IMR-90 (cell line): ENCODE results near the gene ART4. TPM values are rescaled to one million over a fixed set of nuclear protein-coding genes. Genes with fewer than 3 reads are reported as not detected.

Experiments used
- ATAC-seq: fragments of 200-7000 bp; cut with Tn5 transposase; 2 replicates; pipeline ENCODE4 v1.9.1; 2020; ENCODE audit warnings: low read depth, mild to moderate bottlenecking, moderate library complexity
- BruUV-seq: library from RNA; stranded (reverse); fragments of 400-500 nt; replicated peaks from 2 replicates; lab custom pipeline; 2021; lab: Mats Ljungman, UMichigan
- CTCF ChIA-PET: fragments of 300-600 bp; formaldehyde crosslinking; extraction: SDS; loops from one replicate; lab custom pipeline; 2021; ENCODE audit warnings: antibody characterized with exemption; lab: Yijun Ruan, JAX
- POLR2A ChIA-PET: fragments of 300-600 bp; sonication (Branson Sonifier 250); formaldehyde crosslinking; loops from one replicate; lab custom pipeline; 2022; ENCODE audit warnings: antibody characterized with exemption; ENCODE audit not compliant: unreplicated experiment; lab: Charles Lee
- DNase-seq: peaks from one replicate; pipeline ENCODE4 v3.0.0; 2013
- H2AFZ ChIP-seq: replicated peaks from 2 replicates; pipeline ENCODE3; 2013; ENCODE audit warnings: low read length, mild to moderate bottlenecking; ENCODE audit not compliant: poor library complexity
- H2AK5ac ChIP-seq: 2 replicates; pipeline ENCODE4 v1.6.1; 2013; ENCODE audit warnings: low read depth, low read length, inconsistent platforms
- H2AK9ac ChIP-seq: replicated peaks from 2 replicates; pipeline ENCODE3; 2013; ENCODE audit warnings: mild to moderate bottlenecking, low read depth, low read length, moderate library complexity; ENCODE audit not compliant: poor library complexity
- H2BK120ac ChIP-seq: 2 replicates; pipeline ENCODE4 v1.6.1; 2013; ENCODE audit warnings: low read depth, low read length, inconsistent platforms
- H2BK15ac ChIP-seq: 3 replicates; pipeline ENCODE4 v1.6.1; 2013; ENCODE audit warnings: low read depth, low read length, inconsistent platforms
- H2BK20ac ChIP-seq: 2 replicates; pipeline ENCODE4 v1.6.1; 2013; ENCODE audit warnings: low read depth, mild to moderate bottlenecking, inconsistent platforms, low read length, moderate library complexity
- H2BK5ac ChIP-seq: 2 replicates; pipeline ENCODE4 v1.6.1; 2013; ENCODE audit warnings: mild to moderate bottlenecking, low read depth, low read length, inconsistent platforms; ENCODE audit not compliant: poor library complexity, severe bottlenecking
- H3K14ac ChIP-seq: replicated peaks from 2 replicates; pipeline ENCODE4 v1.6.1; 2013; ENCODE audit warnings: low read depth, low read length, inconsistent platforms
- H3K18ac ChIP-seq: 2 replicates; pipeline ENCODE4 v1.6.1; 2013; ENCODE audit warnings: low read depth, low read length, control low read depth
- H3K23ac ChIP-seq: 2 replicates; pipeline ENCODE4 v1.6.1; 2013; ENCODE audit warnings: low read depth, low read length, inconsistent platforms
- H3K27ac ChIP-seq: 2 replicates; pipeline ENCODE4 v1.5.1; 2013; ENCODE audit warnings: mild to moderate bottlenecking, control low read depth, low read length; ENCODE audit not compliant: insufficient read depth
- H3K27me3 ChIP-seq: 2 replicates; pipeline ENCODE4 v1.6.1; 2013; ENCODE audit warnings: low read length; ENCODE audit not compliant: control insufficient read depth, insufficient read depth
- H3K36me3 ChIP-seq: 2 replicates; pipeline ENCODE4 v1.6.1; 2013; ENCODE audit warnings: low read length, mixed read lengths; ENCODE audit not compliant: control insufficient read depth, insufficient read depth
- H3K4ac ChIP-seq: 2 replicates; pipeline ENCODE4 v1.6.1; 2013; ENCODE audit warnings: low read depth, low read length, inconsistent platforms
- H3K4me1 ChIP-seq: 2 replicates; pipeline ENCODE4 v1.6.1; 2013; ENCODE audit warnings: low read length, mixed read lengths; ENCODE audit not compliant: control insufficient read depth, insufficient read depth
- H3K4me2 ChIP-seq: 2 replicates; pipeline ENCODE4 v1.6.1; 2013; ENCODE audit warnings: low read depth, mild to moderate bottlenecking, control low read depth, low read length, moderate library complexity
- H3K4me3 ChIP-seq: 2 replicates; pipeline ENCODE4 v1.5.1; 2013; ENCODE audit warnings: low read depth, mild to moderate bottlenecking, control low read depth, low read length, moderate library complexity; ENCODE audit not compliant: insufficient read depth
- H3K56ac ChIP-seq: 2 replicates; pipeline ENCODE4 v1.6.1; 2013; ENCODE audit warnings: low read length, inconsistent platforms; ENCODE audit not compliant: insufficient read depth; ENCODE audit errors: extremely low read depth
- H3K79me1 ChIP-seq, 2 experiments: 2 replicates each; pipeline ENCODE4 v1.6.1; 2013; ENCODE audit warnings: low read length in 2 of 2, inconsistent platforms in 1 of 2, low read depth in 1 of 2
- H3K9ac ChIP-seq: 2 replicates; pipeline ENCODE4 v1.6.1; 2013; ENCODE audit warnings: low read depth, low read length, control low read depth
- H3K9me1 ChIP-seq: 2 replicates; pipeline ENCODE4 v1.6.1; 2013; ENCODE audit warnings: low read length, inconsistent platforms; ENCODE audit not compliant: insufficient read depth
- H3K9me3 ChIP-seq: 2 replicates; pipeline ENCODE4 v1.6.1; 2013; ENCODE audit warnings: low read length; ENCODE audit not compliant: control insufficient read depth, insufficient read depth
- H4K20me1 ChIP-seq: 2 replicates; pipeline ENCODE4 v1.6.1; 2013; ENCODE audit warnings: low read length, inconsistent platforms; ENCODE audit not compliant: insufficient read depth
- H4K5ac ChIP-seq: 2 replicates; pipeline ENCODE4 v1.6.1; 2013; ENCODE audit warnings: mild to moderate bottlenecking, low read depth, low read length, control low read depth
- H4K8ac ChIP-seq, 2 experiments: 2 replicates each; pipeline ENCODE4 v1.6.1; 2013; ENCODE audit warnings: low read depth in 2 of 2, low read length in 2 of 2, control low read depth in 1 of 2, inconsistent platforms in 1 of 2
- H4K91ac ChIP-seq: 2 replicates; pipeline ENCODE4 v1.6.1; 2013; ENCODE audit warnings: low read depth, low read length, inconsistent platforms; ENCODE audit not compliant: insufficient read depth
- BHLHE40 ChIP-seq: fragments of 150-350 bp; IDR thresholded peaks from 2 replicates; pipeline ENCODE4 v1.6.1; 2016; ENCODE audit warnings: mild to moderate bottlenecking, low read depth, low read length
- CHD1 ChIP-seq: IDR thresholded peaks from 2 replicates; pipeline ENCODE4 v1.6.1; 2012; ENCODE audit warnings: low read depth, low read length, improper control_type of control experiment
- CTCF ChIP-seq: conservative IDR thresholded peaks from 2 replicates; pipeline ENCODE4 v1.5.1; 2012; ENCODE audit warnings: mild to moderate bottlenecking, low read depth, low read length, improper control_type of control experiment
- ELK1 ChIP-seq: fragments of 150-350 bp; IDR thresholded peaks from 2 replicates; pipeline ENCODE4 v1.6.1; 2016; ENCODE audit warnings: low read depth, mild to moderate bottlenecking, low read length, moderate library complexity, borderline replicate concordance
- FOS ChIP-seq: fragments of 150-350 bp; IDR thresholded peaks from 2 replicates; pipeline ENCODE4 v1.6.1; 2016; ENCODE audit warnings: low read depth, low read length
- MAFK ChIP-seq: IDR thresholded peaks from 2 replicates; pipeline ENCODE4 v1.6.1; 2012; ENCODE audit warnings: low read depth, low read length, improper control_type of control experiment
- MAZ ChIP-seq: IDR thresholded peaks from 2 replicates; pipeline ENCODE4 v1.6.1; 2012; ENCODE audit warnings: low read depth, mild to moderate bottlenecking, low read length, improper control_type of control experiment, moderate library complexity, borderline replicate concordance
- NFE2L2 ChIP-seq: fragments of 150-350 bp; IDR thresholded peaks from 2 replicates; pipeline ENCODE4 v1.6.1; 2016; ENCODE audit warnings: low read depth, mild to moderate bottlenecking, low read length
- POLR2A ChIP-seq: IDR thresholded peaks from 2 replicates; pipeline ENCODE4 v1.6.1; 2012; ENCODE audit warnings: mild to moderate bottlenecking, low read depth, low read length
- RAD21 ChIP-seq: IDR thresholded peaks from 2 replicates; pipeline ENCODE4 v1.6.1; 2012; ENCODE audit warnings: low read length, improper control_type of control experiment
- RCOR1 ChIP-seq: IDR thresholded peaks from 2 replicates; pipeline ENCODE4 v1.6.1; 2012; ENCODE audit warnings: mild to moderate bottlenecking, low read length, improper control_type of control experiment; ENCODE audit not compliant: insufficient replicate concordance
- RFX5 ChIP-seq: IDR thresholded peaks from 2 replicates; pipeline ENCODE4 v1.8.0; 2012; ENCODE audit warnings: low read depth, mild to moderate bottlenecking, low read length, moderate library complexity
- USF2 ChIP-seq: fragments of 150-350 bp; IDR thresholded peaks from 2 replicates; pipeline ENCODE4 v1.6.1; 2017; ENCODE audit warnings: mild to moderate bottlenecking, antibody characterized with exemption, low read length, low read depth
- WGBS, 2 experiments: methylation state at CpG; one replicate each; pipeline versions ENCODE4 v1.1.5 to v1.1.7; 2013; ENCODE audit warnings: missing lambda C conversion rate in 2 of 2; ENCODE audit not compliant: insufficient read length in 1 of 2; ENCODE audit errors: extremely low coverage in 2 of 2; 5-methylcytosine and 5-hydroxymethylcytosine counted together
- dilution Hi-C: fragments of 300-500 bp; cut with HindIII; formaldehyde crosslinking; loops from one replicate; pipeline ENCODE4 v1.14.3; 2018; ENCODE audit warnings: low sequenced_read_pairs; ENCODE audit not compliant: unreplicated experiment
- in situ Hi-C: fragments of 300-500 bp; cut with MboI; formaldehyde crosslinking; loops from 3 replicates; pipeline ENCODE4 v1.14.3; 2019; ENCODE audit warnings: low sequenced_read_pairs, inconsistent platforms, mixed read lengths
- intact Hi-C: fragments of 100-400 bp; cut with micrococcal nuclease; formaldehyde crosslinking; loops from 2 replicates; pipeline ENCODE4 v1.10.0; 2022
- polyA plus RNA-seq, 3 experiments: library from polyadenylated mRNA; depleted of rRNA; stranded (reverse); fragments of >200 nt; gene quantifications; 2 replicates each; pipeline ENCODE4 v1.2.3, GENCODE V29; 2012; ENCODE audit warnings: low replicate concordance in 1 of 3
- total RNA-seq: library from RNA; depleted of rRNA; stranded (reverse); fragments of >200 nt; gene quantifications from 2 replicates; pipeline ENCODE4 v1.2.3, GENCODE V29; 2012

The ART4 gene
- total and polyA plus RNA-seq, 2 of the 4 experiments (the other 2 are of a cell fraction) = not detected

- 1% methylated on average over 14 of the region's 50 CpGs; no CpG with 5 or more reads in 1 of the 2 experiments for WGBS, 2 experiments
- Histone ChIP-seq H2BK5ac (peak within 1 kb of the TSS; percentile 78), H3K14ac (peak within 1 kb of the TSS; percentile 90), H3K79me1 (peaks cover 4 to 10% of the 10 kb centered on the region in 2 experiments; a peak in 3 of 4 replicates), H3K27ac (peak within 1 kb of the TSS; percentile 82), H2BK15ac (no peak within 1 kb of the TSS), H4K8ac (peak within 1 kb of the TSS; percentile 69 to 95), H4K20me1 (no peaks in the 10 kb centered on the region), H2BK20ac (peak within 1 kb of the TSS; percentile 22; the same call in 1 of the 2 replicates), H3K4me3 (peak within 1 kb of the TSS; percentile 92), H3K4ac (peak within 1 kb of the TSS; percentile 56), H3K56ac (peak within 1 kb of the TSS; percentile 97), H2BK120ac (peak within 1 kb of the TSS; percentile 44), H3K9me1 (no peaks in the 10 kb centered on the region), H3K18ac (peak within 1 kb of the TSS; percentile 44), H2AK5ac (0 out of 2 replicates have a peak within 1 kb of the TSS, but pooled peaks have one; percentile 13), H4K5ac (peak within 1 kb of the TSS; percentile 42), H3K4me1 (no peaks in the 10 kb centered on the region), H4K91ac (peak within 1 kb of the TSS; percentile 56), H3K23ac (peak within 1 kb of the TSS; percentile 89), H3K27me3 (no peaks in the 10 kb centered on the region), H2AK9ac (peak within 1 kb of the TSS; percentile 31), H3K9me3 (no peaks in the 10 kb centered on the region), H3K4me2 (peak within 1 kb of the TSS; percentile 95), H3K36me3 (peaks cover 5% of the 10 kb centered on the region), H2AFZ (peak within 1 kb of the TSS; percentile 89), H3K9ac (peak within 1 kb of the TSS; percentile 87)
- in situ Hi-C loops = no loop called here
- POLR2A ChIA-PET = interaction anchor here (0.6 kb wide), 1 partner anchor 43 kb away, joined by 4 read pairs; no protein-coding TSS in a partner anchor
- dilution Hi-C loops = no loop called here
- BruUV-seq = TSS peak; percentile 71
- CTCF ChIA-PET = interaction anchor here (1.1 kb wide), 1 partner anchor 41 kb away, joined by 3 read pairs; no protein-coding TSS in a partner anchor
- DNase-seq (peak; percentile 99), ATAC-seq (peak; percentile 99)
- intact Hi-C loops = loop anchor here (1.0 to 2.0 kb wide), 2 partner anchors 29 to 34 kb away; a partner anchor contains a TSS
- no peak for TF ChIP-seq MAFK
- peak; percentile 60; the same call in 1 of the 2 replicates for TF ChIP-seq NFE2L2
- peak; percentile 14; the same call in 1 of the 2 replicates for TF ChIP-seq MAZ
- no peak for TF ChIP-seq CTCF
- no peak for TF ChIP-seq ELK1
- no peak for TF ChIP-seq BHLHE40
- no peak for TF ChIP-seq FOS
- TF ChIP-seq RFX5 = no peak
- no peak for TF ChIP-seq USF2
- TF ChIP-seq RCOR1 = no peak
- peak; percentile 97 for TF ChIP-seq CHD1
- peak; percentile 89 for TF ChIP-seq POLR2A
- TF ChIP-seq RAD21 = no peak
These were observed 40.1 kb downstream of the ART4 start, which contains the start of the genes C12orf60 and WBP11 for GRCh38 chr12:14803011-14803829. C12orf60 (plus strand) TSS chr12:14803670; CDS start chr12:14822936, 19,266 bp downstream. WBP11 (minus strand) TSS chr12:14803478; CDS start chr12:14801383, 2,095 bp downstream.
